Esophagus mucosa (tissue), 1 donor: ENCODE results near the gene KRT17. TPM values are rescaled to one million over a fixed set of nuclear protein-coding genes. Genes with fewer than 3 reads are reported as not detected.

Source experiments
- total RNA-seq: library from RNA; stranded (reverse); gene quantifications from one replicate; pipeline ENCODE4 v1.2.4, GENCODE V29; 2023
- donor health status: DM: yes; HTN: yes; CAD: no.

KRT17 gene
- total RNA-seq, 1 donor from 2014 or later = 380 TPM

Other genes starting within 250 kb of the KRT17 start
- 0.44 TPM for gene KRT34, start 242.3 kb downstream of the KRT17 start, total RNA-seq
- gene KRT31, start 227.0 kb downstream of the KRT17 start, total RNA-seq = 4.4 TPM
- not detected for gene KRT37, start 200.0 kb downstream of the KRT17 start, total RNA-seq
- not detected for gene KRT38, start 183.6 kb downstream of the KRT17 start, total RNA-seq
- gene KRT32, start 157.2 kb downstream of the KRT17 start, total RNA-seq = 0.80 TPM
- gene KRT35, start 143.4 kb downstream of the KRT17 start, total RNA-seq = not detected
- gene KRT36, start 134.7 kb downstream of the KRT17 start, total RNA-seq = not detected
- gene KRT13, start 119.0 kb downstream of the KRT17 start, total RNA-seq = 44,686 TPM
- gene KRT15, start 105.7 kb downstream of the KRT17 start, total RNA-seq = 2,810 TPM
- 366 TPM for gene KRT19, start 96.3 kb downstream of the KRT17 start, total RNA-seq
- 0.16 TPM for gene KRT9, start 52.5 kb downstream of the KRT17 start, total RNA-seq
- 5,105 TPM for gene KRT14, start 37.7 kb downstream of the KRT17 start, total RNA-seq
- gene KRT16, start 11.8 kb downstream of the KRT17 start, total RNA-seq = 2,310 TPM
- gene EIF1, start 64.3 kb upstream of the KRT17 start, total RNA-seq = 725 TPM
- not detected for gene GAST, start 87.8 kb upstream of the KRT17 start, total RNA-seq
- 1.4 TPM for gene HAP1, start 110.1 kb upstream of the KRT17 start, total RNA-seq
- 1,050 TPM for gene JUP, start 162.1 kb upstream of the KRT17 start, total RNA-seq
- gene P3H4, start 187.4 kb upstream of the KRT17 start, total RNA-seq = 1.9 TPM
- gene FKBP10, start 188.4 kb upstream of the KRT17 start, total RNA-seq = 3.1 TPM
- 22.8 TPM for gene NT5C3B, start 211.7 kb upstream of the KRT17 start, total RNA-seq
- 0.32 TPM for gene KLHL10, start 213.2 kb upstream of the KRT17 start, total RNA-seq
- gene KLHL11, start 240.8 kb upstream of the KRT17 start, total RNA-seq = 6.8 TPM